ENCODE results near the gene OCA2.
"Not testable (repeated sequence)": the region's sequence is repeated elsewhere in the genome, so short reads cannot be mapped to it uniquely, and the experiment has no call there.

The OCA2 gene

DNA sequence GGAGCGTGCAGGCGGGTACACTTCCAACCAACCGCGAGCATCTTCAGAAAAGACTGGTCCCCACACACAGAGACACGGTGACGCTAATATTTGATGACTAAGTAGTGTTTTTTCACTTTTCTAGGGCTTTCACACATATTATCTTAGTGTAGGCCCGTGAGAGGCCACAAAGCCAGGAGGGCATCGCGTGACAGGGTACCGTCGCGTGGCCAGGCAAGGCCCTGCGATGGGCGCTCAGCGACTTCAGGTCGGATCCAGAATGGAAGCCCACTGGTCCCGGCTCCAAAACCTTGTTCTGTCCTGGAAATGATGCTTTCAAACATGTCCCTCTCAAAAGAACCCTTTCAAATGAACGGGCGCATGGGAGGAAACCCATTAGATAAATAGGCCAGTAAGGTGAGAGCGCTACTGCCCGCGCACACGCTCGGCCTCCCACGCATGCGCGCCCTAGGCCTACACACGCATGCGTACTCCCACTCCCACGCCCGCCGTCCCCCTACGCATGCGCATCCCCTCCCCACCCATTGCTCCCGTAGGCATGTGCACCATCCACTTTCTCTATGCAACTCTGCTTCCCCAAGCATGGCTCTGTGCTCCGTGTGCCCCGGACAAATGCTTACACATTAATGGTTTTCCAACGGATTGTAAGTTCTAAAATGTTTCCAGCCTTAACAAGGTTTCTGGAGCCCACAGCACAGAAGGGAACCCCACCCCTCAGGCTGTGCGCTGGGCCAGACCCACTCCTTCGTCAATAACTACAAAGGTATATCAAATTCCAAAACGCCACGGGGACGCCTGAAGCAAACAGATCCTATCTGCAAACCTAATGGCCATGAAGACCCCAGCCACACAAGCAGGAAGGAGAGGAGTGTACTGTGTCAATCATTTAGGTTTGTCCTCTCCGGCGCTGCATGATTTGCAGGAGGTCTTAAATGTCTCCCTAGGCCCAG, 72.1 kb downstream of the OCA2 start:
- DNase-seq (ENCODE audit: insufficient read length, low spot score) = no peak
- no peak for FAIRE-seq

DNA sequence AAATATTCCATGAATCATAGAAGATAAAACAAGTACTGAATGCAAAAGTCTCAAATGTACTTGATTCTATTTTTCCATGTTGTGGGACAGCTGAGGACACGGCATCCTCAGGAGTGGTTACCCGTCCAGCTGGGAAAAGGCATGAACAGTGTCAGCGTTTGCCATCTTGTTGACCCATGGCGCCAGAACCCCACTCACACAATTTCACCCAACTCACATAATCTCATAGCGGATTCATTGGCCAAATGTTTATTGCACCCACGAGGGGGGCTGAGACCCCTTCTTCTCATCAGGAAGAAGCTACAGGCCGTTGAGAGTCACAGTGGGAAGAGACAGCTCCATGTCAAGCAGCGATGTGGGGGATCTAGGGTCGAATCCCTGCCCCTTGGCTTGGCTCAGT, 72.9 kb downstream of the OCA2 start:
- DNase-seq (ENCODE audit: insufficient read length, low spot score) (no peak), FAIRE-seq (no peak)

- DNase-seq (ENCODE audit: insufficient read length, low spot score) = no peak
- FAIRE-seq = no peak
These were observed 73.7 kb downstream of the OCA2 start for GRCh38 chr15:28025413-28025812.

GRCh38 chr15:28024889-28025250, 74.2 kb downstream of the OCA2 start:
- FAIRE-seq = no peak
- no peak for DNase-seq (ENCODE audit: insufficient read length, low spot score)

GRCh38 chr15:28023933-28024888, 74.9 kb downstream of the OCA2 start:
- DNase-seq (ENCODE audit: insufficient read length, low spot score) (no peak), FAIRE-seq (no peak)

GRCh38 chr15:28023422-28023821, 75.7 kb downstream of the OCA2 start:
- FAIRE-seq (no peak), DNase-seq (ENCODE audit: insufficient read length, low spot score) (no peak)

DNA sequence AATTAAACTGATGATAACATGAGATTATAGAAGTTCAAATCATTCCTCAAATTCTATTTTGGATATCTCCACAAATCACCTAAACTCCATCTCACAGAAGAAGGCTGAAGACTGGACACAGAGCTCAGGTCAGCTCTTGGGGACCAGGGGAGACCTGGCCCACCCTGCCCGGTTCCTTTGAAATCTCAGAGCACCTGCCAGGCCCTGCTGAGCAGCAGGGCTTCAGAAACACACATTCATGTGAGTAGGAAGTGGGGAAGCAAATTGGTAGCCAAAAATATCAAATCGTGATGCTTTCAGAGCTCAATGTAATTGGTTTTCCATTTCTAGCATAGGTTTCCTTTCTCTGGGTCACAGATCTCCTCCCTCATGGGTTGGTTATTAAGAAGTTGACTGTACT, 76.2 kb downstream of the OCA2 start:
- no peak for FAIRE-seq
- DNase-seq (ENCODE audit: insufficient read length, low spot score) = no peak

GRCh38 chr15:28022181-28022580, 76.9 kb downstream of the OCA2 start:
- FAIRE-seq (no peak), DNase-seq (ENCODE audit: insufficient read length, low spot score) (no peak)

GRCh38 chr15:28021281-28022039, 77.7 kb downstream of the OCA2 start:
- FAIRE-seq (no peak), DNase-seq (ENCODE audit: insufficient read length, low spot score) (peak; percentile 40)

DNA sequence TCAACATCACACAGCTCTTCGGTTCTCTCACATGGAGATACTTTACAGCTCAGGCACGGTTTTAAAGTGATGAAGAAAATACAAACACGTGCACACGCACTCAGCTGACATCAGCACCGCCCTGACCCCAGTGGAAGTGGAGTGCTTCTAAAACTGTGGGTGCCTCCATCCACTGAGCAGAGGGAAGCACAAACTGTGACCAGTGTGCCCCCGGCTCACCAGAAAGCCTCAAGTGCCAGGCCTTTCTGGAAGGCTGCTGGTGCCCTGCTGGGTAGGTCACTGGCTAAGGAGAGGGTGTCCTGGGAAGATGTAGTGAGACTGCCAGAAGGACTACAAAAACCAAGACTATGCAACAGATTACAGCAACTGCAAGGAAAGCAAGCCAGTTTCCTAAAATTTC, 78.5 kb downstream of the OCA2 start:
- DNase-seq (ENCODE audit: insufficient read length, low spot score) (no peak), FAIRE-seq (no peak)

- DNase-seq (ENCODE audit: insufficient read length, low spot score) = no peak
- FAIRE-seq = no peak
These were observed 79.4 kb downstream of the OCA2 start for GRCh38 chr15:28019594-28020309.

DNA sequence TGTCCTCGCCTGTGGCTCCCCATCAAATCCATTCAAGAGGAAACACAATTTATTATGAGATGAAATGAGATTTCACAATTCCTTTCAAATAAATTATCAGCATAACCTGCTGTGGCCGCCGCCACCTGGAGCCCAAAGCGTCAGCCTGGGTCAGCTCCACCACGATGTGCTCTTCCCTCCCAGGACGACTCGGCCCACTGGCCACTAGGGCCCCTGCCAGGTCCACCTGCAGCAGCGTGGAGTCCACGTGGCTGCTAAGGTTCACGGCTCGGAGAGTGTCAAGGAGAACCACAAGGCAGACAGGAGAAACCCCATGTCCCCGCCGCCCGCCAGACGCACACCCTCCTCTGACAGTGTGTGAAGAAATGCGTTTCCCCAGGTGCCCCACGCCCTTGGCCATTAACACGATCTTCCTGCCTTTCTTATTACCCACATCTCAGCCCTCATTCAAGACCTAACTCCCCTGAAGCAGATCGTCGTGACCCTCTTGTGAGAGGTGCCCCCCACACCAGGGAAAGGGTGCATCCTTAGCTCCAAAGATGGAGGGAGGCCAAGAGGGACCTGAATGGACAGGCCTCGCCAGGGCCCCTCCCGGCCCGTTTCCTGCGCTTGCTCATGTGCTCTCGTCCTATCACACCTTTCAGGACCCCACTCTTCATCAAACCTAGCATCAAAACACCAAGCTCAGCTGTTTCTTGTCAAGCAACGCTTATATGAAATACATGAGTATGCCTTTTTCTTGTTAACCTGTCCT, 80.6 kb downstream of the OCA2 start:
- no peak for DNase-seq (ENCODE audit: insufficient read length, low spot score)
- FAIRE-seq = no peak

GRCh38 chr15:28017423-28017924, 81.6 kb downstream of the OCA2 start:
- DNase-seq (ENCODE audit: insufficient read length, low spot score) = no peak
- no peak for FAIRE-seq

DNA sequence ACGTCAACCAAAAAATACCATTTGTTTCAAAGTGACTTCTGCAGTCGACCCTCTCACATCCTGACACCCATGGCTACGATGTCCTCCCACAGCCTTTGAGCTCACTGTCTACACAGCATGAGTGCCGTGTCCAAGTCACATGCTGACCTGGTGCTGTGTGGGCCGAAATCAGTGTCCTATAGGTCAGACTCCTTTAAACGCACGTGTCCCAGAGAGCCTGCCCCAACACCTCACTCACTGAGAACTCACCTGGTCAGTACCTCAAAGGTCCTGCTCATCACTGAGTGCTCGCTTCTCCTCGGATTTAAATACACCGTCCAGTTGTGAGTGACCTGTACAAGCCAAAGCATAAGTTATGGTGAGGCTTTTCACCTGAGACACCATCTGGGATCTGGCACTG, 83.3 kb downstream of the OCA2 start:
- FAIRE-seq (no peak), DNase-seq (ENCODE audit: insufficient read length, low spot score) (no peak)

- no peak for DNase-seq (ENCODE audit: insufficient read length, low spot score)
- no peak for FAIRE-seq
These were observed 84.4 kb downstream of the OCA2 start for GRCh38 chr15:28014623-28015200.

- FAIRE-seq (no peak), DNase-seq (ENCODE audit: insufficient read length, low spot score) (no peak)
These were observed 85.1 kb downstream of the OCA2 start for GRCh38 chr15:28013976-28014375.

DNA sequence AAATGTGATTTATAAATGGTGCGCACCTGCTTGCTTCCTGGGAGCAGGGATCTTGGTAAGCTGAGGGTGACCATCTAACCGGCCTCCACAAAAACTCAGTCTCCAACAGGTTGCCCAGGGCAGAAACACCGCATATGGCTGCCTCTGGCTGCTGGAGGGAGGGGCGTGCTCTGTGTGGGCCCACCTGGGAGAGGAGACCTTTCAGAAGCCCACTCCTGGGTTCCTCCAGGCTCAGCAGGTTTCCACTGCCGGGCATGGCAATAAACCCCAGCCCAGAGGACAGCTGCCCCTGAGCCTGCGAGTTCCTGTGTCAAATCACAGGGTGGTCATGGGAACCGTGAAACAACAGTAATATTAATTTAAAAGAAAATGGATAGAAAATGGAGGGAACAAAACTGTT, 85.6 kb downstream of the OCA2 start:
- FAIRE-seq (no peak), DNase-seq (ENCODE audit: insufficient read length, low spot score) (no peak)

DNA sequence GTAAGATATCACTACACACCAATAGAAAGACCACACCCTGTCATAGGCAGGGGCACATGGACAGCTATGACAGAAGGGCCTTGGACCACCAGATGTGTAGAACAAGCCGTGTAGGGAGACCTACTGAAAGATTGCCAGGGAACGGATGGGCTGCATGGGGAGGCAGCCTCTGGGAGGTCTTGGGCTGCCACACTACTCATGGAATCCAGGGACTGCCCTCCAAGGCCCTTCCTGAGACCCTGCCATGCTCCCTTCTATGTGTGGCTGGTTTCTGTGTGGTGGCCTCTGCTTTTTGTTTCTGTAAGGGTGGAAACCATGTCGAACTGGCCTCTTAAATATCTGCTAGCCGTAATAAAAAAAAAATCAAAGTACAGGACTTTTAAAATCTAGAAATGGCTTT, 86.9 kb downstream of the OCA2 start:
- DNase-seq (ENCODE audit: insufficient read length, low spot score) = no peak
- no peak for FAIRE-seq

DNA sequence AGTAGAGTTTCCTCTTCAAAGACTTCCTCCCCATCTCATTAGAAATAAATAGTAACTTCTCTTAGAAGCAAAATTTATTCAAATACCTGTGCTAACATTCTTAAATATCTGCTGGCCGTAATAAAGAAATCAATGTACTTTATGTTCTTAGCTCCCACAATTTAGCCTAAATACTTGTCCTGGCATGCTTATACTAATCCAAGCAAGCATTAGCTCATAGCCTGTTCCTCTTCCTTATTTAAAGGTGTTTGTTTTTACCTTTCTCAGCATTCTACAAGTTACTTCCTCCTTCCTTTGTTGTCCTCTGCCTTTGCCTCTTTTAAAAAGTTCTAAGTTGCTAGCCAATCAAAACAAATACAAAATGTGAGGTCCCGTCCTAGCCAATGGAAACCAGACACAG, 90.9 kb downstream of the OCA2 start:
- FAIRE-seq; DNase-seq (ENCODE audit: insufficient read length, low spot score): not testable (repeated sequence)
